DMS53 treated with DMSO at 0.1 percent for 48 hours (cell line): ENCODE data around the gene PDE3A.
"Not testable (repeated sequence)": the region's sequence is repeated elsewhere in the genome, so short reads cannot be mapped to it uniquely, and the experiment has no call there.

ENCODE experiments used
- DNase-seq: peaks from one replicate; lab custom pipeline; 2025; ENCODE audit not compliant: unreplicated experiment; lab: John Stamatoyannopoulos, UW

PDE3A gene

GRCh38 chr12:20546267-20546666 is 177.9 kb downstream of the PDE3A start:
- DNase-seq, result no peak

GRCh38 chr12:20547816-20548575 is 179.7 kb downstream of the PDE3A start:
- DNase-seq, result no peak

- DNase-seq, result no peak
Observed at GRCh38 chr12:20548611-20549010, 180.3 kb downstream of the PDE3A start.

GRCh38 chr12:20549108-20549719 is 180.9 kb downstream of the PDE3A start:
- peak; percentile 31 for DNase-seq

GRCh38 chr12:20551742-20552442 is 183.6 kb downstream of the PDE3A start:
- DNase-seq, result not testable (repeated sequence)

- DNase-seq, result not testable (repeated sequence)
Observed at GRCh38 chr12:20552586-20552985, 184.2 kb downstream of the PDE3A start.

- DNase-seq, result no peak
Observed at GRCh38 chr12:20555015-20555414, 186.7 kb downstream of the PDE3A start.

GRCh38 chr12:20555771-20556170 is 187.4 kb downstream of the PDE3A start:
- no peak for DNase-seq

- DNase-seq, result no peak
Observed at GRCh38 chr12:20557096-20557495, 188.8 kb downstream of the PDE3A start.

- no peak for DNase-seq
Observed at GRCh38 chr12:20560935-20561334, 192.6 kb downstream of the PDE3A start.

- DNase-seq, result no peak
Observed at GRCh38 chr12:20561871-20562270, 193.5 kb downstream of the PDE3A start.

GRCh38 chr12:20567413-20567812 is 199.1 kb downstream of the PDE3A start:
- DNase-seq, result peak; percentile 48

GRCh38 chr12:20572451-20572850 is 204.1 kb downstream of the PDE3A start:
- no peak for DNase-seq

GRCh38 chr12:20576528-20576927 is 208.2 kb downstream of the PDE3A start:
- DNase-seq, result no peak

GRCh38 chr12:20577054-20577453 is 208.7 kb downstream of the PDE3A start:
- DNase-seq, result no peak

- DNase-seq, result no peak
Observed at GRCh38 chr12:20578142-20578541, 209.8 kb downstream of the PDE3A start.

- no peak for DNase-seq
Observed at GRCh38 chr12:20585055-20585625, 216.8 kb downstream of the PDE3A start.

- DNase-seq, result no peak
Observed at GRCh38 chr12:20585913-20586312, 217.6 kb downstream of the PDE3A start.

GRCh38 chr12:20588042-20588441 is 219.7 kb downstream of the PDE3A start:
- no peak for DNase-seq

GRCh38 chr12:20590570-20590969 is 222.2 kb downstream of the PDE3A start:
- DNase-seq, result no peak

- DNase-seq, result no peak
Observed at GRCh38 chr12:20592556-20592955, 224.2 kb downstream of the PDE3A start.

GRCh38 chr12:20593611-20594010 is 225.3 kb downstream of the PDE3A start:
- DNase-seq, result no peak
